ENCODE results near the gene ZSCAN5B.

The ZSCAN5B gene

GRCh38 chr19:56159622-56160271 lies 37.8 kb downstream of the ZSCAN5B start:
- no peak overlapping the region for H3K4me3 ChIP-seq (replicated peaks; ENCODE audit: low read depth, low read length)
- TF ChIP-seq, protein P1, sequence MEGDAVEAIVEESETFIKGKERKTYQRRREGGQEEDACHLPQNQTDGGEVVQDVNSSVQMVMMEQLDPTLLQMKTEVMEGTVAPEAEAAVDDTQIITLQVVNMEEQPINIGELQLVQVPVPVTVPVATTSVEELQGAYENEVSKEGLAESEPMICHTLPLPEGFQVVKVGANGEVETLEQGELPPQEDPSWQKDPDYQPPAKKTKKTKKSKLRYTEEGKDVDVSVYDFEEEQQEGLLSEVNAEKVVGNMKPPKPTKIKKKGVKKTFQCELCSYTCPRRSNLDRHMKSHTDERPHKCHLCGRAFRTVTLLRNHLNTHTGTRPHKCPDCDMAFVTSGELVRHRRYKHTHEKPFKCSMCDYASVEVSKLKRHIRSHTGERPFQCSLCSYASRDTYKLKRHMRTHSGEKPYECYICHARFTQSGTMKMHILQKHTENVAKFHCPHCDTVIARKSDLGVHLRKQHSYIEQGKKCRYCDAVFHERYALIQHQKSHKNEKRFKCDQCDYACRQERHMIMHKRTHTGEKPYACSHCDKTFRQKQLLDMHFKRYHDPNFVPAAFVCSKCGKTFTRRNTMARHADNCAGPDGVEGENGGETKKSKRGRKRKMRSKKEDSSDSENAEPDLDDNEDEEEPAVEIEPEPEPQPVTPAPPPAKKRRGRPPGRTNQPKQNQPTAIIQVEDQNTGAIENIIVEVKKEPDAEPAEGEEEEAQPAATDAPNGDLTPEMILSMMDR (IDR thresholded peaks at IDR 0.05; ENCODE audit: low read depth, low read length, missing control alignments): no peak
- DNase-seq (ENCODE audit: extremely low read depth, low read depth): no peak

- no peak overlapping the region for H3K4me3 ChIP-seq (replicated peaks; ENCODE audit: low read depth, low read length)
- TF ChIP-seq, protein P1 (IDR thresholded peaks at IDR 0.05; ENCODE audit: low read depth, low read length, missing control alignments): no peak
- DNase-seq (ENCODE audit: extremely low read depth, low read depth): no peak
Measured at GRCh38 chr19:56159009-56159559, 38.5 kb downstream of the ZSCAN5B start.

- TF ChIP-seq, protein P1 (IDR thresholded peaks at IDR 0.05; ENCODE audit: low read depth, low read length, missing control alignments): no peak
- H3K4me3 ChIP-seq (replicated peaks; ENCODE audit: low read depth, low read length): no peak overlapping the region
- no peak for DNase-seq (ENCODE audit: extremely low read depth, low read depth)
Measured at GRCh38 chr19:56158170-56158757, 39.3 kb downstream of the ZSCAN5B start.

- DNase-seq (ENCODE audit: extremely low read depth, low read depth): no peak
- TF ChIP-seq, protein P1 (IDR thresholded peaks at IDR 0.05; ENCODE audit: low read depth, low read length, missing control alignments): no peak
- H3K4me3 ChIP-seq (replicated peaks; ENCODE audit: low read depth, low read length): no peak overlapping the region
Measured at GRCh38 chr19:56156768-56157167, 40.8 kb downstream of the ZSCAN5B start.

DNA sequence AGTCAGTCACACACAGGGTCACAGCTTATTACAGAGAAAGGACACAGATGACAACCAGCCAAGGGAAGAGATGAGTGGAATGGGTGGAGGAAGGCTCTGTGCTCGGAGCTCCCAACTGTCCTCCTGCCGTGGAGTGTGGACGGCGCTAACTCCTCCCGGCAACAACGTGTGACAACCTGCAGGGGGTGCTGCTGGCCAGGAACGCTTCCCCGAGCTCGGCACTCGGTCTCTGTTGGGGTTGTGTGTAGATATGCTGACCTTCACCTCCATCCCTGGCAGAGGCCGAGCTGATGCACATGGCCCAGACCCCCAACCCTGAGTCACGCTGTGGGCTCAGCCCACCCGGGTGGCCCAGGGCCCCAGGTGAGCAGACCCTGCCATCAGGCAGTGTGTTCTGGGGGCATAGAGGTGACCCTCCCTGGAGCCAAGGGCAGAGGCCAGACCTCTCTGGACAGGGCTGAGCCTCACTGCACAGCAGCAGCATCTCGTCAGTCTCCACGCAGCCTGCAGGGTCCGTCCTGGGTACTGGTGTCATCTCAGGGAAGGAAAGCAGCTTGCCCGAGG lies 42.4 kb downstream of the ZSCAN5B start:
- TF ChIP-seq, protein P1 (IDR thresholded peaks at IDR 0.05; ENCODE audit: low read depth, low read length, missing control alignments): peak; percentile 48
- no peak for DNase-seq (ENCODE audit: extremely low read depth, low read depth)
- H3K4me3 ChIP-seq (replicated peaks; ENCODE audit: low read depth, low read length): no peak overlapping the region

DNA sequence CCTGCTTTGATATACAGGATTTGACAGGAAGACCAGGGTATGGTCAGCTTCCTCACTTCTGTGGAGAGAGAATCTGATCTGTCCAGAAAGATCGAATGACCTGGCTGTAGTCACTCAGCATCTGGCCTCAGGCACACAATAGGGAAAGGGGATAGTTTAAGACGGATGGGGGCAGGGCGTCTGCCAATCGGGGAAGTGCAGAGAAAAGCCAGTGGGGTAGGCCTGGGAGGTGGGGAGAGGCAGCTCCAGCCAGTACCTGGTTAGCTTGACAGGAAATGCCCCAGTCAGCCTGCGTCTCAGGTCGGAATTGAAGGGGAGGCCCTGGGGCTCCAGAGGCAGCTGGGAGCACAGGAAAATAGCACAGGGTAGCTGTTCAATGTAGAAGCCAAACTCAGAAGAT lies 44.1 kb downstream of the ZSCAN5B start:
- TF ChIP-seq, protein P1 (IDR thresholded peaks at IDR 0.05; ENCODE audit: low read depth, low read length, missing control alignments): no peak
- H3K4me3 ChIP-seq (replicated peaks; ENCODE audit: low read depth, low read length): no peak overlapping the region
- DNase-seq (ENCODE audit: extremely low read depth, low read depth): no peak
